Transverse colon (tissue), 4 donors: ENCODE data around the gene AOPEP.

Experiments used
- EP300 ChIP-seq: sonication (generic); formaldehyde crosslinking; IDR thresholded peaks from one replicate; pipeline ENCODE4 v1.6.1; 2017; ENCODE audit warnings: antibody characterized with exemption, low read depth
- POLR2A ChIP-seq: fragments of 450-650 bp; IDR thresholded peaks from one replicate; pipeline ENCODE4 v1.6.1; 2016; ENCODE audit warnings: antibody characterized with exemption, mild to moderate bottlenecking, moderate library complexity
- POLR2AphosphoS5 ChIP-seq, 3 donors: sonication (generic); formaldehyde crosslinking; IDR thresholded peaks; one replicate each; pipeline ENCODE4 v1.6.1; 2016; ENCODE audit warnings: antibody characterized with exemption in 3 of 3
- TF ChIP-seq, protein P1 (sequence below), 5 experiments: fragments of 200-600 bp in 3 of 5; fragments of 450-650 bp in 2 of 5; sonication (generic) in 3 of 5; IDR thresholded peaks; 1 replicate in 2 of 5; 2 replicates in 3 of 5; pipeline ENCODE4 v1.5.1; 2016 to 2017; ENCODE audit warnings: antibody characterized with exemption in 5 of 5, inconsistent platforms in 3 of 5, mild to moderate bottlenecking in 2 of 5, moderate library complexity in 1 of 5

DNA sequence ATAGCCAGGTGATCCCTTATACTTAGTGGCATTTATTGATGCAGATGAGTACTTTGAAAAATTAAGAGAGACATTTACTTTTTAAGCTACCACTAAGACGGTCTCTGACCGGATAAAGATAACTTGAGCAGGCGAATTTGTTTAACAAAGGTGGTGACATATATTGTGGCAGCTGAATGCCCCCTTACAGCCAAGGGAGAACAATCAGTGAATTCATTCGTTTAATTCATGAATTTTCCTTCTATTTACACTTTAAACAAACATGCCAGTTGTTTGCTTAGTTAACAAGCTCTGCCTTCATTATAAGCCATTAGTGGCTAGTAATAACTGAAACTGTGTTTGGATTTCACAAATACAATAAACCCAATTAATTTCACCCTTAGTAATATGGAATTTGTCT lies 187.1 kb downstream of the AOPEP start:
- TF ChIP-seq, protein P1, sequence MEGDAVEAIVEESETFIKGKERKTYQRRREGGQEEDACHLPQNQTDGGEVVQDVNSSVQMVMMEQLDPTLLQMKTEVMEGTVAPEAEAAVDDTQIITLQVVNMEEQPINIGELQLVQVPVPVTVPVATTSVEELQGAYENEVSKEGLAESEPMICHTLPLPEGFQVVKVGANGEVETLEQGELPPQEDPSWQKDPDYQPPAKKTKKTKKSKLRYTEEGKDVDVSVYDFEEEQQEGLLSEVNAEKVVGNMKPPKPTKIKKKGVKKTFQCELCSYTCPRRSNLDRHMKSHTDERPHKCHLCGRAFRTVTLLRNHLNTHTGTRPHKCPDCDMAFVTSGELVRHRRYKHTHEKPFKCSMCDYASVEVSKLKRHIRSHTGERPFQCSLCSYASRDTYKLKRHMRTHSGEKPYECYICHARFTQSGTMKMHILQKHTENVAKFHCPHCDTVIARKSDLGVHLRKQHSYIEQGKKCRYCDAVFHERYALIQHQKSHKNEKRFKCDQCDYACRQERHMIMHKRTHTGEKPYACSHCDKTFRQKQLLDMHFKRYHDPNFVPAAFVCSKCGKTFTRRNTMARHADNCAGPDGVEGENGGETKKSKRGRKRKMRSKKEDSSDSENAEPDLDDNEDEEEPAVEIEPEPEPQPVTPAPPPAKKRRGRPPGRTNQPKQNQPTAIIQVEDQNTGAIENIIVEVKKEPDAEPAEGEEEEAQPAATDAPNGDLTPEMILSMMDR (IDR thresholded peaks at IDR 0.05): no peak
- no peak for TF ChIP-seq EP300
- no peak for TF ChIP-seq POLR2A
- TF ChIP-seq POLR2AphosphoS5 (IDR thresholded peaks at IDR 0.05): no peak
